ENCODE measurements around the gene CHST15. TPM values are rescaled to one million over a fixed set of nuclear protein-coding genes. Genes with fewer than 3 reads are reported as not detected.

CHST15 gene
- total and polyA plus RNA-seq, 8 donors, result 4.8 to 17.3 (median 12.4) TPM

DNA sequence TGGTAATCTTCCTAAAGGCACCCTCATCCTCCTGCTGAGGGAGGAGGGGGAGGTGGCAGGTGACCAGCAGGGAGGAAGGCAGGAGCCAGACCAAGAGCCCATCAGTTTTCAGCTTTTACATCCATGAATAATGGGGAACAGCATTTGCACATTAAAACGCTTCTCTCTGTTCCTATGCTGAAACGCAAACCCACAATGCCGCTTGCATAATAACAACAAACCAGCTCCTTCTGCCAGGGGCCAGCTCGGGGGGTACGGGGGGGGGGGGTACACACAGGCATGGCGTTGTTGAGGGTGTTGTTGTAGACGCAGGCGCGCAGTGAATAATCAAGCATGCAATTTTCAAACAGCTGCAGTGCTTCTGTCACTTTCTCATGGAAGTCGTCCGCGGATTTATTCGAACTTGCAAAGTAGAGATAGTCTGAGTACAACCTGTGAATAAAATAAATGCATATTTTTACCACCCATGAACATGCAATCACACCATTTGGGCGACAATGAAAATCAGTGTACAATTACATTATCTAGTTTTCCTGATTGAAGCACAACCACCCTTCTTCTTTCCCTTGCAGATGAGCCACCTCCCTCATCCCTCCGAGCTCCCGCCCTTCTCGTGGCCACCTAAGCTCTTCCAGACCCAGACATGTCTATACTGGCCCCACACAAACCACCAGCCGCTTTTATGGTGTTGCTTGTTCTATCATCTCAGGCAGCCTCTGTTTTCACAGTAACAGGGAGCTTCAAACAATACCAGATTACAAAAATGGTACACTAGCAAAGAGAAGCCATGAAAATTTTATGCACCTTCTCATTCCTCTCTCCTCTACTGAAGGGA lies 72.2 kb downstream of the CHST15 start:
- intact Hi-C loops (cut with DNase I), result no loop called here
- no peak for DNase-seq
- no peak for ATAC-seq
- Histone ChIP-seq H3K27ac (no peak overlapping the region), H3K9me3 (no peaks in the 10 kb centered on the region), H3K4me3 (no peak overlapping the region), H3K4me1 (no peaks in the 10 kb centered on the region), H3K36me3 (peaks cover 0 to 4% (median 0%) of the 10 kb centered on the region in 3 donors), H3K27me3 (no peaks in the 10 kb centered on the region)
- 36% methylated on average over 18 of the region's 18 CpGs for WGBS, 2 donors
- TF ChIP-seq, protein P1, sequence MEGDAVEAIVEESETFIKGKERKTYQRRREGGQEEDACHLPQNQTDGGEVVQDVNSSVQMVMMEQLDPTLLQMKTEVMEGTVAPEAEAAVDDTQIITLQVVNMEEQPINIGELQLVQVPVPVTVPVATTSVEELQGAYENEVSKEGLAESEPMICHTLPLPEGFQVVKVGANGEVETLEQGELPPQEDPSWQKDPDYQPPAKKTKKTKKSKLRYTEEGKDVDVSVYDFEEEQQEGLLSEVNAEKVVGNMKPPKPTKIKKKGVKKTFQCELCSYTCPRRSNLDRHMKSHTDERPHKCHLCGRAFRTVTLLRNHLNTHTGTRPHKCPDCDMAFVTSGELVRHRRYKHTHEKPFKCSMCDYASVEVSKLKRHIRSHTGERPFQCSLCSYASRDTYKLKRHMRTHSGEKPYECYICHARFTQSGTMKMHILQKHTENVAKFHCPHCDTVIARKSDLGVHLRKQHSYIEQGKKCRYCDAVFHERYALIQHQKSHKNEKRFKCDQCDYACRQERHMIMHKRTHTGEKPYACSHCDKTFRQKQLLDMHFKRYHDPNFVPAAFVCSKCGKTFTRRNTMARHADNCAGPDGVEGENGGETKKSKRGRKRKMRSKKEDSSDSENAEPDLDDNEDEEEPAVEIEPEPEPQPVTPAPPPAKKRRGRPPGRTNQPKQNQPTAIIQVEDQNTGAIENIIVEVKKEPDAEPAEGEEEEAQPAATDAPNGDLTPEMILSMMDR (IDR thresholded peaks at IDR 0.05), result no peak
- FAIRE-seq, result no peak

DNA sequence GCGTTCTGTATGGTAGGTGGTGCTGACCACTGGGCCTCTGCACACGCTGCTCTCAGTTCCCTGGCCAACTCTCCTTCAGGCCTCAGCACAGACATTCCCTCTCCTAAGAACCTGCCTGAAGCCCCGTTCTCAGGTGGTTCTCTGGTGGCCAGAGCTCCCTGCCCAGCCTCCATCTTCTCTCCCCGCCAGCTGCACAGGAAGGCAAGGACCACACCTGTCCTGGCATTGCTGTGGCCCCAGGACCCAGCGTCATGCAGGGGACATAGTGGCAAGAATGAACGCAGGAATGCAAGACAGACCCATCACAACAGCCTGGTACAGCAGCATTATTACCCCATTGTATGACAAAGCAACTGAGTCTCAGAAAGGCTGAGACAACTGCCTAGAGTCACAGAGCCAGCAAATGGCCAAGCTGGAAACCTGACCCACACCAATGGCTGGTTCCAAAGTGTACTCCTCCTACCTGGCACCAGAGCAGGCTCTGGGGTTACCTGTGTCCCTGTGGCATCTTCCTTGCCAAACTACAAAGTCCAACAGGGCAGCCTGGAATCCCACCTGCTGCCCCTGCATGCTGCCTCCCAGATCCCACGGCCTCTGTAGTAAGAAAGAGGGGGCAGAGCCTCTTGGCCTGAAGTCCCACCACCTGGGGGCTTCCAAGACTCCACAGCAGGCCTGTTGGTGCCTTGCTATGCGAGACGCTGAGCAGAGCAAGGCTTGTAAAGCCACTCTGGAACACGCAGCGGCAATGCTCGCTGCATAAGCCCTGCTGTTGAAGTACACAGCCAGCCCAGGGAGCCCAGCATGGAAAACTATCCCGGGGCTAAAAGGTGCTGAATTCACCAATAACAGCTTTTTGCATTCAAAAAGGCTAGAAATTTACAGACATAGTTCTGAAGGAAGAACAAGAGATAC lies 73.3 kb downstream of the CHST15 start:
- no peak for ATAC-seq
- 51 to 58% methylated on average over 13 of the region's 13 CpGs for WGBS, 2 donors
- Histone ChIP-seq H3K4me3 (no peak overlapping the region), H3K4me1 (no peaks in the 10 kb centered on the region), H3K27ac (no peak overlapping the region), H3K9me3 (no peaks in the 10 kb centered on the region), H3K36me3 (peaks cover 0 to 4% (median 0%) of the 10 kb centered on the region in 3 donors), H3K27me3 (no peaks in the 10 kb centered on the region)
- TF ChIP-seq, protein P1 (IDR thresholded peaks at IDR 0.05), result no peak
- FAIRE-seq, result no peak
- DNase-seq, result peak in 1 of 6 donors; percentile 28
- intact Hi-C loops (cut with DNase I), result no loop called here

DNA sequence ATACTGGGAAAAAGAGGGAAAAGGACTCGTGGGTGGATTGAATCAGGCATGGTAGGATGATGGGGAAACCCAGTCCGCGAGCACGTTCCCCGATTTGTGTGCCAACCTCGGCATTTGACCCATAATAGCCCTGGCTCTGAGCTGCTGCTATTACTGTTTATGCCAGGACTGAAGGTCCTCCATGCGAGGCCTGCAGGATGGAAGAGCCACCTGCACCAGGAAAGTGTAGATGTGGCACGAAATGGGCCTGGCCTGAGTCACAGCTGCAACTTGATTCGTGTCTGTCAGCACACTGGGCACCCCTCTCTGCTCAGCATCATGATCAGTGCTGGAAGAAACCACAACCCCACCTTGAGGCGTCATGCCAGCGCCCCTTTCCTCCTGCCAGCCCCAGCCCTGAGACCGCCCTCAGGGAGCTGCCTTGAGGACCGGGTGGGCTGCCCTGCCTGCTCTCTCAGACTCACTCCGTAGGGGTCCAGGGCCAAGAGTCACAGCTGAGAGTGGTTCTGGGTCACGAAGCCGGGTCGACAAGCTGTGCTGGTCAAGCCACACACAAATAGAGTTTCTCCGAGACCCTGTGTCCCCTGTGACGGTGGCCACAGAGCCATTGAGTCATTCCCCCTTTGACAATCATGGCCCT lies 74.4 kb downstream of the CHST15 start:
- peak in 1 of 6 donors; percentile 33 for DNase-seq
- Histone ChIP-seq H3K9me3 (no peaks in the 10 kb centered on the region), H3K4me3 (no peak overlapping the region), H3K4me1 (no peaks in the 10 kb centered on the region), H3K27me3 (no peaks in the 10 kb centered on the region), H3K36me3 (peaks cover 0 to 4% (median 0%) of the 10 kb centered on the region in 3 donors), H3K27ac (no peak overlapping the region)
- FAIRE-seq, result no peak
- no peak for ATAC-seq
- 68 to 80% methylated on average over 19 of the region's 19 CpGs for WGBS, 2 donors
- intact Hi-C loops (cut with DNase I), result no loop called here
- TF ChIP-seq, protein P1 (IDR thresholded peaks at IDR 0.05), result no peak

DNA sequence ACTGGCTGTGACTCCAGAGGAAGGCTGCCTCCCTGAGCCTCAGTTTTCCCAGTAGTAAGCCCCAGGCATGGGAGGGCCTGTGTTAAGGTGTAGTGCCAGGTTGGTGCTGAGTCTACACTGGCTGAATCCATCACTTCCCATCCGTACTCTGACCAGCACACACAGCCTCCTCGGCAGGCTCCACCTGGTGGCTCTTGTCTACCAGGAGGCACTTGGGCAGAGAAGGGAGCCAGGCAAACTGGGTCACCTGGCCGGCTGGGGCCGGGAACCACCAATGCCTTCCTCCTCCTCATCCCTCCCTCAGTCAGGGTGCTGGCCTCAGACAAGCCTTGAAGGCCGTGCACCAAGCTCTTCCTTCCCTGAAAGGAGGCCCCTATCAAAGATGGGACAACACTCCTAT lies 75.7 kb downstream of the CHST15 start:
- peaks cover 0 to 4% (median 0%) of the 10 kb centered on the region in 3 donors for H3K36me3 ChIP-seq
- WGBS, 2 donors, result 58 to 67% methylated on average over 5 of the region's 5 CpGs
- H3K27ac ChIP-seq, result no peak overlapping the region
- TF ChIP-seq, protein P1 (IDR thresholded peaks at IDR 0.05), result no peak
- intact Hi-C loops (cut with DNase I), result no loop called here
- no peak overlapping the region for H3K4me3 ChIP-seq
- H3K9me3 ChIP-seq, result no peaks in the 10 kb centered on the region
- no peak for ATAC-seq
- H3K4me1 ChIP-seq, result no peaks in the 10 kb centered on the region
- FAIRE-seq, result no peak
- H3K27me3 ChIP-seq, result no peaks in the 10 kb centered on the region
- DNase-seq, result no peak
